NCI-H2107 (cell line): ENCODE results near the gene TRIM17.
"Not testable (repeated sequence)": the region's sequence is repeated elsewhere in the genome, so short reads cannot be mapped to it uniquely, and the experiment has no call there.

Experiments used
- DNase-seq: peaks from one replicate; lab custom pipeline; 2025; lab: John Stamatoyannopoulos, UW

TRIM17 gene

GRCh38 chr1:228448372-228448771 lies 31.7 kb upstream of the TRIM17 start:
- DNase-seq, result no peak

GRCh38 chr1:228446852-228447251 lies 30.2 kb upstream of the TRIM17 start:
- no peak for DNase-seq

- no peak for DNase-seq
Measured at GRCh38 chr1:228445843-228446650, 29.4 kb upstream of the TRIM17 start.

GRCh38 chr1:228445490-228445842 lies 28.8 kb upstream of the TRIM17 start:
- DNase-seq, result no peak

DNA sequence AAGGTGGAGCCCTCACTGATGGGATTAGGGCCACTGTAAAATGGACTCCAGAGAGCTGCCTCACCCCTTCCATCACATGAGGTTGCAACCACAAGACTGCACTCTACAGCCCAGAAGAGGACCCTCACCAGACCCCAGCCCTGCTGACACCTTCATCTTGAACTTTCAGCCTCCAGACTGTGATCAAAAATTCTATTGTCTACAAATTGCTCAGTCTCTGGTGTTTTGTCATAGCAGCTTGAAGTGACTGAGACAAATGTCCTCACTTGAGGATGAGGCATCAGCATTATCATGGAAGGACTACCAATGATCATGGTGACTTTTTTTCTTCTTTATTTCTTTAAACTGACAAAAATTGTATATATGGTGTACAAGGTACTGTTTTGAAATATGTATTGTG lies 26.7 kb upstream of the TRIM17 start:
- DNase-seq, result no peak

- DNase-seq, result no peak
Measured at GRCh38 chr1:228440761-228441500, 24.3 kb upstream of the TRIM17 start.

- no peak for DNase-seq
Measured at GRCh38 chr1:228438266-228438665, 21.6 kb upstream of the TRIM17 start.

DNA sequence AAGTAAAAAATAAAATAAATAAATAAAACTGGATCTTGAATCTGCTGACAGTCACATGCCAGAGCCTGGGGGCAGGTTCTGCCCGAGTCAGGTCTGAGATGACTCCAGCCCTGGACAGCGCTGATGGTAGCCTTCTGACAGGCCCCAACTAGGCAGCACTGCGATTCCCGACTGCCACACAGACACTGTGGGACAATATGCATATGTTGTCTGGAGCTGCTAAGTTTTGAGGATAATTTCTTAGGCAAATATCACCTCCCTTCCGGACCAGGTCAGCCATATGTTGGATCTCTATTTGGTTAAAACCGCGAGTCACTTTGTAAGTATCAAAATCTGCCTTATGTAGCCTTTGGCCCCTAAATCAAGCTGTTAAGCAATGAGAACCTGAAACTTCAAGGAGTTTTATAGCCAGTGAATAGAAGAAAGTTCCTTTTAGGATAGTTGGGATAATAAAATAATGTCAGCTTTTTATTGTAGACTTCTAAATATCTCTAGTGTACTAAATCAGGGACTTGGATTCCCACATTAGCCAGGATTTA lies 20.8 kb upstream of the TRIM17 start:
- no peak for DNase-seq

DNA sequence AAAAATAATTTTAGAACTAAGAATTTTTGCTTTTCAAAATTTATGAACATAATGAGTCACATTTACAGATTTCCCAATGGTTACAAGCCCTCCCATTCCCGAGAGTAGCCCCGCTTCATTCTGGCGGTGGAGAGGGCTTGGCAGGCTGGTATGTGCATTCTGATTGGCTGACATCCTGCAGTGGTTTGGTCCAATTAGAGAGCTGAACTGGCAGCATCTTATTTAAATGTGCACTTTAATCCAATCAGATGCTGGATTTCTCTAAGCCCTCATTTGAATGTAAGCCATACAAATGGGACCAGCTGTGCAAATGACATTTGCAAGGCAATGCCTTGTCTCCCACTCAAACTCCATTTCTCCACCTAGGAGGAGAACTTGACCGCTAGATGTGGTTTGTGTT lies 18.0 kb upstream of the TRIM17 start:
- no peak for DNase-seq

DNA sequence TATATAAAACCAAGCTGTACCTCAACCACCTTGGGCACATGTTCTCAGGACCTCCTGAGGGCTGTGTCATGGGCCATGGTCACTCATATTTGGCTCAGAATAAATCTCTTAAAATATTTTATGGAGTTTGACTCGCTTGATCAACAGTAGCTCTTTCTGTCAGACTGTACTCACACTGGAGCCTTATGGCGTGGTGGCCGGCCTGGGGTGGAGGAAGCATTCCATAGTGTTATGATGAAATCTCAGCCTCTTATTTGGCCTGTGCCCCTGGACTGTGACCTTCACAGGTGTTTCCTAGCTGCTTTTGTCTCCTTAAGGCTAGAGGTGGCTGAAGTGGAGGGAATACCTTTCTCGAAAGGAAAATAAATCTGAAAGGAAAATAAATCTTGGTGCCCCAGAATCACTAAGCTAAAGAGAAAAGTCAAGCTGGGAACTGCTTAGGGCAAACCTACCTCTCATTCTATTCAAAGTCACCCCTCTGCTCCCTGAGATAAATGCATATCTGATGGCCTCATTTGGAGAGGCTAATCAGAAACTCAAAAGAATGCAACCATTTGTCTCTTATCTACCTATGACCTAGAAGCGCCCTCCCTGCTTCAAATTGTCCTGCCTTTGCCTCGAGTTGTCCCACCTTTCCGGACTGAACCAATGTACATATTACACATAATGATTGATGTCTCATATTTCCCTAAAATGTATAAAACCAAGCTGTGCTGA lies 16.8 kb upstream of the TRIM17 start:
- not testable (repeated sequence) for DNase-seq

DNA sequence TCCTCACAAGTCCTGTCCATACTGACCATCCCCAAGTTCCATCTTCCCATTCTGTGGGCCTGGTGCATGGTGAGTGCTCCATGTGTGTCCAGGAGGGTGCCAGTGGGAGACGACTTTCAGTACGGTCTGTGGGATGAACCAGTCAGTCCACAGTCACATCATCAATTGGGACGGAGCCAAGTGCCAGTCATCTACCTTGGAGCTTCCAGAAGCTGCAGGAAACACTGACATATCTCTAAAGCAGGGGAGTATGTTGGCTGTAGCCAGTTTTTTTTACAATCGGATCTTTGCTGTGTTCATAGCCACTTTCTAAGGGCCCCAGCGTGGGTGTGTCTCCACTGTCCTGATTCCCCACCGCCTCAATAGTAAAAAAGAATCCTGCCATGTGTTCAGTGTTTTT lies 13.6 kb upstream of the TRIM17 start:
- DNase-seq, result no peak

DNA sequence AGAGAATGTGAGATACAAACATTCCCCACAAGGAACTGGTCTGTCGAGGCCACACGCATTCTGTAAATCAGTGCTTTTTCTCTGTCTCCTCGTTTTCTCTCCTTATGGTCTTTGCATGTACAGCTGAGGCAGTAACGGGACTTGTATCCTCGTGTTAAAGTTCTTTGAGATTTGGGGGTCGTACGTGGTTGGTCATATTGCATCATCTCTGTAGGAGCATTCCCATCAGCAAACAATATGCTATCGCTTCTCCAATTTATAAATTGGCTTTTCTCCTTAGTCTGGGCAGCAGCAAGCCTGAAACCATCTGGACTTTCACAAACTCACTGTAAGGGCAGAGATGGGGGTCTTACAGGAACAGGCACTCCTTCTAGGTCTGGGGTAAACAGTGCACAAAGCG lies 13.0 kb upstream of the TRIM17 start:
- no peak for DNase-seq

- DNase-seq, result no peak
Measured at GRCh38 chr1:228429007-228429406, 12.3 kb upstream of the TRIM17 start.

GRCh38 chr1:228428412-228428811 lies 11.8 kb upstream of the TRIM17 start:
- no peak for DNase-seq

GRCh38 chr1:228426518-228427175 lies 10.0 kb upstream of the TRIM17 start:
- no peak for DNase-seq

DNA sequence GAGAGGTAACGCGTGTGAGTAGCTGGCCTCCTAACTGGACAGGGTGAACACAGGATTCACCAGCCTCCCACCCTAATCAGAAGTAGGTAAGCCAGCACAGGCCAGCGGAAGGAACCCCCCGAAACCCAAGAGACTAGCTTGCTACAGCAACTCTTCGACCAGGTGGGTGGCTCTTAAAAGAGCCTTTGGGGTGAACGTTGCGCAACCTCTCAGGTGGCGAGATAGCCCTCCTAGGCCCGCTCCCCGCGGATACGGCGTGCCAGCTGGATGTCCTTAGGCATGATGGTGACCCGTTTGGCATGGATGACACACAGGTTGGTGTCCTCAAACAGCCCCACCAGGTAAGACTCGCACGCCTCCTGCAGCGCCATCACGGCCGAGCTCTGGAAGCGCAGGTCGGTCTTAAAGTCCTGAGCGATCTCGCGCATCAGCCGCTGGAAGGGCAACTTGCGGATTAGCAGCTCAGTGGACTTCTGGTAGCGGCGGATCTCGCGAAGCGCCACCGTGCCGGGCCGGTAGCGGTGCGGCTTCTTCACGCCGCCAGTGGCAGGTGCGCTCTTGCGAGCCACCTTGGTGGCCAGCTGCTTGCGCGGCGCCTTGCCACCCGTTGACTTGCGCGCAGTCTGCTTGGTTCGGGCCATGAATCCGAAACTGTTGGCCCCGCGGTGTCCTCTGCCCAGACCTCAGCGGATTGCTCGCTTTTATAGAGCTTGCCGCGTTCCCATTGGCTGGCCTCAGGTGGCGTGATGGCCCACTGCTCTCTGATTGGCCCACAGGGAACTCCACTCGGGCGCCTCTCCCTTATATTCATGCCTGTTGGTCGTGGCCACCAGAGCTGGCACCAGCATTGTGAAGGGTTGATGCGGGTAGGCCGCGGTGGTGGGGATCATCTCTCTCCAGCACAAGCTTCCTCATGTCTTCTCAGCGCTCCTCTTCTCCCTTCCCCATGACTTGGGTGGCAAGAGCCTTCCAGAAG lies 8.3 kb upstream of the TRIM17 start:
- no peak for DNase-seq

GRCh38 chr1:228423404-228424053 lies 6.9 kb upstream of the TRIM17 start:
- DNase-seq, result no peak

- DNase-seq, result no peak
Measured at GRCh38 chr1:228420968-228421826, 4.5 kb upstream of the TRIM17 start.

DNA sequence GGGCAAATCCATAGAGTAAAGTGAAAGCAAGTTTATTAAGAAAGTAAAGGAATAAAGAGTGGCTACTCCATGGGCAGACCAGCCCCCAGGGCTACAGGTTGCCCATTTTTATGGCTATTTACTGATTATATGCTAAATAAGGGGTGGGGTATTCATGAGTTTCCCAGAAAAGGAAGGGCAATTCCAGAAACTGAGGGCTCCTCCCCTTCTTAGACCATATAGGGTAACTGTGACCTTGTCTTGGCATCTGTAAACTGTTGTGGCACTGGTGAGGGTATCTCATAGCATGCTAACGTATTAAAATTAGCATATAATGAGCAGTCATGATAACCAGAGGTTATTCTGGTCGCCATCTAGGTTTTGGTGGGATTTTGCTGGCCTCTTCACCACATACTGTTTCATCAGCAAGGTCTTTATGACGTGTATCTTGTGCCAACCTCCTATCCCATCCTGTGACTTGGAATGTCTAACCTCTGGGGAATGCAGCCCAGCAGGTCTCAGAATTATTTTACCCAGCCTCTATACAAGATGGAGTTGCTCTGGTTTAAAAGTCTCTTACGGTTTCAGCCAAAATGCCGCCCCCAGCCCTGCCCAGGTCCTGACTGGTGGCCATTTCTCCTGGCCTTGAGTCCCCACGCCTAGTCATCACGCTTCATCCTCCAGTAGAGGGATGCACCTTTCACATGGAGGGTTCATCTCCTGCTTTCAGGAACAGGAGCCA lies 982 bp upstream of the TRIM17 start:
- DNase-seq, result no peak
